H54 (cell line): ENCODE results near the gene WFDC2.

ENCODE experiments used
- DNase-seq: peaks from one replicate; pipeline ENCODE4 v3.0.0; 2011; ENCODE audit warnings: low spot score, mixed read lengths; ENCODE audit not compliant: insufficient read length
- FAIRE-seq: peaks from 3 replicates; lab custom pipeline; 2011; peaks lifted over from hg19 to GRCh38; lab: Jason Lieb, UNC
- POLR2A ChIP-seq: IDR thresholded peaks from 2 replicates; pipeline ENCODE4 v1.6.1; 2011; ENCODE audit warnings: low read depth, mild to moderate bottlenecking, low read length

WFDC2 gene

GRCh38 chr20:45496166-45496565, 26.6 kb downstream of the WFDC2 start:
- DNase-seq (no peak), FAIRE-seq (no peak)
- no peak for TF ChIP-seq POLR2A

- DNase-seq (no peak), FAIRE-seq (no peak)
- no peak for TF ChIP-seq POLR2A
These were observed 28.5 kb downstream of the WFDC2 start for GRCh38 chr20:45497971-45498494.

GRCh38 chr20:45500022-45500421, 30.5 kb downstream of the WFDC2 start:
- no peak for DNase-seq
- TF ChIP-seq POLR2A: no peak
- no peak for FAIRE-seq

GRCh38 chr20:45501600-45501999, 32.0 kb downstream of the WFDC2 start:
- FAIRE-seq (no peak), DNase-seq (no peak)
- no peak for TF ChIP-seq POLR2A

GRCh38 chr20:45502561-45502960, 33.0 kb downstream of the WFDC2 start:
- no peak for TF ChIP-seq POLR2A
- DNase-seq: no peak
- no peak for FAIRE-seq

- DNase-seq (no peak), FAIRE-seq (no peak)
- no peak for TF ChIP-seq POLR2A
These were observed 33.9 kb downstream of the WFDC2 start for GRCh38 chr20:45503403-45503802.

- TF ChIP-seq POLR2A: no peak
- no peak for FAIRE-seq
- DNase-seq: no peak
These were observed 36.8 kb downstream of the WFDC2 start for GRCh38 chr20:45506398-45506797.

GRCh38 chr20:45507011-45507820, 37.7 kb downstream of the WFDC2 start:
- FAIRE-seq (no peak), DNase-seq (no peak)
- TF ChIP-seq POLR2A: no peak

GRCh38 chr20:45508068-45508886, 38.7 kb downstream of the WFDC2 start:
- FAIRE-seq: no peak
- no peak for TF ChIP-seq POLR2A
- no peak for DNase-seq

- no peak for DNase-seq
- no peak for TF ChIP-seq POLR2A
- no peak for FAIRE-seq
These were observed 39.5 kb downstream of the WFDC2 start for GRCh38 chr20:45509091-45509490.

- DNase-seq (no peak), FAIRE-seq (no peak)
- TF ChIP-seq POLR2A: no peak
These were observed 40.8 kb downstream of the WFDC2 start for GRCh38 chr20:45510242-45510862.

- TF ChIP-seq POLR2A: no peak
- DNase-seq (no peak), FAIRE-seq (no peak)
These were observed 45.8 kb downstream of the WFDC2 start, which contains the start of gene SPINT3 for GRCh38 chr20:45515147-45515913. TSS of gene SPINT3 (minus strand) at chr20:45515622. CDS start at chr20:45515608, 14 bp downstream.

- DNase-seq (no peak), FAIRE-seq (no peak)
- no peak for TF ChIP-seq POLR2A
These were observed 48.7 kb downstream of the WFDC2 start for GRCh38 chr20:45518282-45518681.
